Prostate gland (tissue), 2 donors: ENCODE results near the gene TEX9.

Experiments
- POLR2A ChIP-seq: fragments of 450-650 bp; IDR thresholded peaks from one replicate; pipeline ENCODE4 v1.6.1; 2016; ENCODE audit warnings: antibody characterized with exemption, mild to moderate bottlenecking
- POLR2AphosphoS5 ChIP-seq: sonication (generic); formaldehyde crosslinking; IDR thresholded peaks from one replicate; pipeline ENCODE4 v1.6.1; 2017; ENCODE audit warnings: antibody characterized with exemption
- TF ChIP-seq, protein P1 (sequence below), 4 experiments: fragments of 200-600 bp in 2 of 4; fragments of 450-650 bp in 2 of 4; sonication (generic) in 2 of 4; IDR thresholded peaks; 1 replicate in 3 of 4; 2 replicates in 1 of 4; pipeline ENCODE4 v1.5.1; 2016 to 2019; ENCODE audit warnings: antibody characterized with exemption in 4 of 4, mild to moderate bottlenecking in 2 of 4, moderate library complexity in 2 of 4

- TF ChIP-seq, protein P1, sequence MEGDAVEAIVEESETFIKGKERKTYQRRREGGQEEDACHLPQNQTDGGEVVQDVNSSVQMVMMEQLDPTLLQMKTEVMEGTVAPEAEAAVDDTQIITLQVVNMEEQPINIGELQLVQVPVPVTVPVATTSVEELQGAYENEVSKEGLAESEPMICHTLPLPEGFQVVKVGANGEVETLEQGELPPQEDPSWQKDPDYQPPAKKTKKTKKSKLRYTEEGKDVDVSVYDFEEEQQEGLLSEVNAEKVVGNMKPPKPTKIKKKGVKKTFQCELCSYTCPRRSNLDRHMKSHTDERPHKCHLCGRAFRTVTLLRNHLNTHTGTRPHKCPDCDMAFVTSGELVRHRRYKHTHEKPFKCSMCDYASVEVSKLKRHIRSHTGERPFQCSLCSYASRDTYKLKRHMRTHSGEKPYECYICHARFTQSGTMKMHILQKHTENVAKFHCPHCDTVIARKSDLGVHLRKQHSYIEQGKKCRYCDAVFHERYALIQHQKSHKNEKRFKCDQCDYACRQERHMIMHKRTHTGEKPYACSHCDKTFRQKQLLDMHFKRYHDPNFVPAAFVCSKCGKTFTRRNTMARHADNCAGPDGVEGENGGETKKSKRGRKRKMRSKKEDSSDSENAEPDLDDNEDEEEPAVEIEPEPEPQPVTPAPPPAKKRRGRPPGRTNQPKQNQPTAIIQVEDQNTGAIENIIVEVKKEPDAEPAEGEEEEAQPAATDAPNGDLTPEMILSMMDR (IDR thresholded peaks at IDR 0.05): no peak
- TF ChIP-seq POLR2A: no peak
- TF ChIP-seq POLR2AphosphoS5: no peak
Observed at GRCh38 chr15:56343879-56344278, 21.3 kb upstream of the TEX9 start.
